HCT116 (cell line): ENCODE measurements around the gene OMP.

Experiments used
- CTCF ChIP-seq, 3 experiments: fragments of 200-600 bp in 1 of 3; sonication (generic) in 1 of 3; IDR thresholded peaks in 2 of 3; conservative IDR thresholded peaks in 1 of 3; 2 replicates each; pipeline ENCODE4 v1.5.1; 2012 to 2017; ENCODE audit warnings: low read depth in 2 of 3, low read length in 2 of 3, antibody characterized with exemption in 1 of 3, borderline replicate concordance in 1 of 3, control low read depth in 1 of 3, mild to moderate bottlenecking in 1 of 3, mixed read lengths in 1 of 3, mixed run types in 1 of 3, moderate library complexity in 1 of 3; ENCODE audit not compliant: insufficient read depth in 1 of 3
- EZH2 ChIP-seq: fragments of 200-600 bp; sonication (generic); IDR thresholded peaks from 2 replicates; pipeline ENCODE4 v1.6.1; 2017; ENCODE audit warnings: antibody characterized with exemption, mixed run types
- POLR2A ChIP-seq: IDR thresholded peaks from 2 replicates; pipeline ENCODE4 v1.7.0; 2011; ENCODE audit warnings: borderline replicate concordance; ENCODE audit not compliant: insufficient read depth, insufficient read length; ENCODE audit errors: extremely low read depth
- POLR2AphosphoS5 ChIP-seq: IDR thresholded peaks from 2 replicates; pipeline ENCODE4 v1.6.1; 2011; ENCODE audit warnings: mild to moderate bottlenecking, low read depth, low read length, moderate library complexity
- REST ChIP-seq: IDR thresholded peaks from 2 replicates; pipeline ENCODE4 v1.6.1; 2012; ENCODE audit warnings: low read depth
- SRF ChIP-seq: IDR thresholded peaks from 2 replicates; pipeline ENCODE4 v1.6.1; 2012; ENCODE audit warnings: low read depth
- YY1 ChIP-seq: IDR thresholded peaks from 2 replicates; pipeline ENCODE4 v1.6.1; 2011; ENCODE audit warnings: low read length, low read depth, moderate library complexity, mild to moderate bottlenecking; ENCODE audit not compliant: insufficient replicate concordance; ENCODE audit errors: extremely low read depth
- ZNF274 ChIP-seq: fragments of 200-500 bp; sonication (Bioruptor generic); IDR thresholded peaks from 2 replicates; pipeline ENCODE4 v1.6.1; 2014; ENCODE audit warnings: mild to moderate bottlenecking, low read depth, low read length, inconsistent platforms

- TF ChIP-seq CTCF (IDR thresholded peaks at IDR 0.05 in 2 of 3, conservative IDR thresholded peaks at IDR 0.05 in 1 of 3; ENCODE audit: borderline replicate concordance in 1 of 3, insufficient read depth in 1 of 3, low read depth in 2 of 3, low read length in 2 of 3) (no peak), ZNF274 (no peak), POLR2A (no peak), REST (no peak), EZH2 (no peak), POLR2AphosphoS5 (no peak), YY1 (no peak), SRF (no peak)
Observed at GRCh38 chr11:77150836-77151235, 48.2 kb downstream of the OMP start.
